Lower lobe of right lung (tissue), 2 donors: ENCODE results near the gene RNU1-3. TPM values are rescaled to one million over a fixed set of nuclear protein-coding genes. Genes with fewer than 3 reads are reported as not detected.
A peak's percentile ranks its signal among the peaks of the same experiment; 100 is the strongest.
"Not testable (repeated sequence)": the region's sequence is repeated elsewhere in the genome, so short reads cannot be mapped to it uniquely, and the experiment has no call there.

ENCODE experiments used
- ATAC-seq, 2 donors: fragments of 200-7000 bp; cut with Tn5 transposase; one replicate each; pipeline ENCODE4 v1.9.1; 2020 to 2022; ENCODE audit warnings: mild to moderate bottlenecking in 2 of 2, moderate library complexity in 2 of 2
- DNase-seq: peaks from one replicate; pipeline ENCODE4 v3.0.0-alpha.2; 2020
- H3K27ac ChIP-seq: fragments of 200-600 bp; one replicate; pipeline ENCODE4 v1.8.0; 2022
- H3K27me3 ChIP-seq: fragments of 200-600 bp; one replicate; pipeline ENCODE4 v1.8.0; 2022; ENCODE audit warnings: low read depth
- H3K36me3 ChIP-seq: fragments of 200-600 bp; one replicate; pipeline ENCODE4 v1.8.0; 2022; ENCODE audit warnings: mild to moderate bottlenecking
- H3K4me1 ChIP-seq: fragments of 200-600 bp; one replicate; pipeline ENCODE4 v1.8.0; 2022
- H3K4me3 ChIP-seq: fragments of 200-600 bp; one replicate; pipeline ENCODE4 v1.8.0; 2022; ENCODE audit warnings: mild to moderate bottlenecking
- H3K9me3 ChIP-seq: fragments of 200-600 bp; one replicate; pipeline ENCODE4 v1.8.0; 2022
- intact Hi-C: fragments of 100-400 bp; cut with DNase I; formaldehyde crosslinking; loops from one replicate; pipeline ENCODE4 v1.11.0; 2022
- total RNA-seq: library from RNA; stranded (reverse); fragmentation: NEBNext Ultra II Directional; extraction: Animal tissue kit (Norgen Biotek cat#: 25700); gene quantifications from one replicate; pipeline ENCODE4 v1.2.1, GENCODE V29; 2021
- donor health status: DM: no; HTN: yes; CAD: no; lungs with severe emphysema.

The RNU1-3 gene
- total RNA-seq, 1 donor from 2014 or later, result 6,803 TPM

DNA sequence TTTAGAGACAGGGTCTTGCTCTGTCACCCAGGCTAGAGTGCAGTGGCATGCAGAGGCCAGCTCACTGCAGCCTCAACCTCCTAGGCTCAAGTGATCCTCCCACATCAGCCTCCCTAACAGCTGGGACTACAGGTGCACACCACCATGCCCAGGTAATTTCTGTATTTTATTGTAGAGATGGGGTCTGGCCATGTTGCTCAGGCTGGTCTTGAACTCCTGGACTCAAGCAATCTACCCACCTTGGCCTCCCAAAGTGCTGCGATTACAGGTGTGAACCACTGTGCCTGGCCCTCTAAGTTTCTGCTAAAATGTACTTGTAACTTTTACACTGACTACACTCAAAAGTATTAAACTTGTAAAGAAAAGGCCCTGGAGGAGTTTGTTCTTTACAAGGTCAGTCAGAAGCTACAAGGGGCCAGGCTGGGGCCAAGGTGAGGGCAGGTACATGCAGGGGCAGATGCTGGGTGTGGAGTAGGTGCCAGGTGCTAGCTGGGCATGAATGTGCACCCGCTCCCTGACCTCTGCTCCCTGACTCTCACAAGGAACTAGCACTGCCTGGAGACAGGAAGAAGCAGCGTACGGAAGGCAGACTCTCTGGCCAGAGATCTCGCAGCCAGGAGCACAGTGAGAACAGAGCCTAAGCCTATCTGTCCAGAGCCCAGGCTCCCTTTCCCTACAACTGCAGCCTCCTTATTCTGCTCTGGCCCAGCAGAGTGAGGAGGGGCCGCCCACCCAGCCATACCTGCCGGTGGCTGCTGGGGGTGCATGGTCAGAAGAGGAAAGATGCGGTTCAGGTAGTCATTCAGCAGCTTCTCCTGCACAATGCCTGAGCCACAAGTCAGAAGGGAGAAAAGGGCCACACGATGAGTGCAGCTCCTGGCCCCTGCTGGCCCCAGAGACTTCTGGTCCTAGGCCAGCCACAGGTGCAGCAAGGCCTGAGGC lies 24.5 kb downstream of the RNU1-3 start:
- H3K27ac ChIP-seq, ATAC-seq, intact Hi-C loops, H3K9me3 ChIP-seq, H3K36me3 ChIP-seq, H3K4me3 ChIP-seq, H3K27me3 ChIP-seq: not testable (repeated sequence)
- peaks cover 24% of the 10 kb centered on the region for H3K4me1 ChIP-seq
- peak; percentile 40 for DNase-seq

GRCh38 chr1:16641159-16641975 lies 25.4 kb downstream of the RNU1-3 start:
- H3K27me3 ChIP-seq, H3K27ac ChIP-seq, H3K36me3 ChIP-seq, H3K9me3 ChIP-seq, DNase-seq, H3K4me3 ChIP-seq, intact Hi-C loops, ATAC-seq: not testable (repeated sequence)
- H3K4me1 ChIP-seq, result peaks cover 24% of the 10 kb centered on the region

- peaks cover 17% of the 10 kb centered on the region for H3K4me1 ChIP-seq
- H3K27ac ChIP-seq, H3K9me3 ChIP-seq, H3K36me3 ChIP-seq, intact Hi-C loops, H3K4me3 ChIP-seq, H3K27me3 ChIP-seq: not testable (repeated sequence)
- peak; percentile 45 for DNase-seq
- peak in 1 of 2 donors; percentile 0 for ATAC-seq
Observed at GRCh38 chr1:16639091-16640031, 27.4 kb downstream of the RNU1-3 start.

- peak; percentile 5 to 8 for ATAC-seq
- H3K4me3 ChIP-seq, H3K9me3 ChIP-seq, H3K27ac ChIP-seq, DNase-seq, H3K4me1 ChIP-seq, intact Hi-C loops, H3K27me3 ChIP-seq: not testable (repeated sequence)
- peaks cover 19% of the 10 kb centered on the region for H3K36me3 ChIP-seq
Observed at GRCh38 chr1:16637941-16638778, 28.6 kb downstream of the RNU1-3 start.

GRCh38 chr1:16636551-16637195 lies 30.1 kb downstream of the RNU1-3 start:
- H3K4me1 ChIP-seq, ATAC-seq, H3K9me3 ChIP-seq, H3K27ac ChIP-seq, intact Hi-C loops, H3K27me3 ChIP-seq, H3K4me3 ChIP-seq: not testable (repeated sequence)
- H3K36me3 ChIP-seq, result peaks cover 34% of the 10 kb centered on the region
- peak; percentile 41 for DNase-seq

- ATAC-seq, H3K4me3 ChIP-seq, H3K27me3 ChIP-seq, H3K4me1 ChIP-seq, H3K27ac ChIP-seq, H3K9me3 ChIP-seq, intact Hi-C loops: not testable (repeated sequence)
- peaks cover 41% of the 10 kb centered on the region for H3K36me3 ChIP-seq
- peak; percentile 50 for DNase-seq
Observed at GRCh38 chr1:16635959-16636358, 30.8 kb downstream of the RNU1-3 start.

GRCh38 chr1:16633540-16634282 lies 33.0 kb downstream of the RNU1-3 start:
- H3K36me3 ChIP-seq, result peaks cover 64% of the 10 kb centered on the region
- H3K27me3 ChIP-seq, ATAC-seq, H3K4me3 ChIP-seq, H3K9me3 ChIP-seq, H3K27ac ChIP-seq, DNase-seq, H3K4me1 ChIP-seq, intact Hi-C loops: not testable (repeated sequence)

GRCh38 chr1:16632044-16632850 lies 34.5 kb downstream of the RNU1-3 start:
- H3K36me3 ChIP-seq, result peaks cover 78% of the 10 kb centered on the region

More at GRCh38 chr1:16632044-16632850, 34.5 kb downstream of the RNU1-3 start:
- H3K9me3 ChIP-seq, H3K27me3 ChIP-seq, H3K4me3 ChIP-seq, H3K27ac ChIP-seq, H3K4me1 ChIP-seq, intact Hi-C loops: not testable (repeated sequence)
- ATAC-seq, result peak in 1 of 2 donors; percentile 1
- DNase-seq, result peak; percentile 45
